Neutrophil (primary cell): ENCODE results near the gene PRUNE1.

Experiments
- H3K27ac ChIP-seq: fragments of 200-600 bp; sonication (generic); 2 replicates; pipeline ENCODE4 v1.5.1; 2016; ENCODE audit warnings: mild to moderate bottlenecking, moderate library complexity
- H3K27me3 ChIP-seq: fragments of 200-600 bp; sonication (generic); 2 replicates; pipeline ENCODE4 v1.6.0; 2016; ENCODE audit warnings: mild to moderate bottlenecking
- H3K36me3 ChIP-seq: fragments of 200-600 bp; sonication (generic); 2 replicates; pipeline ENCODE4 v1.5.1; 2017
- H3K4me1 ChIP-seq, 2 experiments: fragments of 200-600 bp in 1 of 2; sonication (generic) in 1 of 2; 1 replicate in 1 of 2; 2 replicates in 1 of 2; pipeline versions ENCODE4 v1.5.1 to v1.6.1; 2013 to 2016; ENCODE audit warnings: low read depth in 1 of 2, low read length in 1 of 2, mild to moderate bottlenecking in 1 of 2, moderate library complexity in 1 of 2; ENCODE audit not compliant: control insufficient read depth in 1 of 2, insufficient read depth in 1 of 2
- H3K4me3 ChIP-seq, 2 experiments: fragments of 200-600 bp in 1 of 2; sonication (generic) in 1 of 2; 1 replicate in 1 of 2; 2 replicates in 1 of 2; pipeline ENCODE4 v1.5.1; 2013 to 2016; ENCODE audit warnings: low read depth in 1 of 2, low read length in 1 of 2, mild to moderate bottlenecking in 1 of 2, moderate library complexity in 1 of 2
- H3K9me3 ChIP-seq: fragments of 200-600 bp; sonication (generic); 2 replicates; pipeline ENCODE4 v1.5.1; 2016
- CTCF ChIP-seq: fragments of 200-600 bp; sonication (generic); IDR thresholded peaks from 2 replicates; pipeline ENCODE4 v1.5.1; 2016; ENCODE audit warnings: antibody characterized with exemption

The PRUNE1 gene

GRCh38 chr1:151054971-151055547 lies 46.8 kb downstream of the PRUNE1 start:
- no peak for TF ChIP-seq CTCF
- H3K36me3 ChIP-seq, result peaks cover 70% of the 10 kb centered on the region
- peak overlapping the region; percentile 98 for H3K27ac ChIP-seq
- peaks cover 6% of the 10 kb centered on the region for H3K9me3 ChIP-seq
- H3K4me1 ChIP-seq, result peaks cover 37 to 44% of the 10 kb centered on the region in 2 experiments
- no peaks in the 10 kb centered on the region for H3K27me3 ChIP-seq
- peak overlapping the region; percentile 95 to 99 for H3K4me3 ChIP-seq

- Histone ChIP-seq H3K9me3 (peaks cover 6% of the 10 kb centered on the region), H3K36me3 (peaks cover 65% of the 10 kb centered on the region), H3K27ac (peak overlapping the region; percentile 98), H3K4me3 (peak overlapping the region; percentile 95 to 99), H3K4me1 (peaks cover 42 to 50% of the 10 kb centered on the region in 2 experiments), H3K27me3 (no peaks in the 10 kb centered on the region)
- no peak for TF ChIP-seq CTCF
Measured at GRCh38 chr1:151055581-151055980, 47.3 kb downstream of the PRUNE1 start.

- Histone ChIP-seq H3K4me1 (peaks cover 48 to 52% of the 10 kb centered on the region in 2 experiments), H3K36me3 (peaks cover 59% of the 10 kb centered on the region)
- TF ChIP-seq CTCF, result no peak
Measured at GRCh38 chr1:151056149-151056548, 47.9 kb downstream of the PRUNE1 start.

GRCh38 chr1:151058692-151059091 lies 50.4 kb downstream of the PRUNE1 start:
- H3K4me3 ChIP-seq, result peak overlapping the region; percentile 95 to 99
- H3K9me3 ChIP-seq, result peaks cover 6% of the 10 kb centered on the region
- no peak for TF ChIP-seq CTCF
- peak overlapping the region; percentile 98 for H3K27ac ChIP-seq
- peaks cover 49 to 52% of the 10 kb centered on the region in 2 experiments for H3K4me1 ChIP-seq
- H3K27me3 ChIP-seq, result no peaks in the 10 kb centered on the region
- H3K36me3 ChIP-seq, result peaks cover 34% of the 10 kb centered on the region

More at GRCh38 chr1:151056149-151056548, 47.9 kb downstream of the PRUNE1 start:
- H3K4me3 ChIP-seq, result peak overlapping the region; percentile 95 to 99
- H3K27ac ChIP-seq, result peak overlapping the region; percentile 98
- H3K27me3 ChIP-seq, result no peaks in the 10 kb centered on the region
- peaks cover 6% of the 10 kb centered on the region for H3K9me3 ChIP-seq

GRCh38 chr1:151059109-151060006 lies 51.1 kb downstream of the PRUNE1 start, which contains the start of gene CDC42SE1:
Gene CDC42SE1, minus strand, starts transcription at chr1:151059622. Its CDS starts 3,892 bp downstream, at chr1:151055730.
- Histone ChIP-seq H3K4me3 (peak within 1 kb of the TSS; percentile 95 to 99), H3K36me3 (peaks cover 27% of the 10 kb centered on the region), H3K9me3 (peaks cover under 1% of the 10 kb centered on the region), H3K27me3 (no peaks in the 10 kb centered on the region), H3K4me1 (peaks cover 49 to 52% of the 10 kb centered on the region in 2 experiments), H3K27ac (peak within 1 kb of the TSS; percentile 98)
- peak; percentile 98 for TF ChIP-seq CTCF
